Panc1 (cell line): ENCODE data around the gene KCNIP4. TPM values are rescaled to one million over a fixed set of nuclear protein-coding genes. Genes with fewer than 3 reads are reported as not detected.

ENCODE experiments used
- ATAC-seq: fragments of 200-7000 bp; cut with Tn5 transposase; 2 replicates; pipeline ENCODE4 v1.9.1; 2020; ENCODE audit warnings: mild to moderate bottlenecking, moderate library complexity
- BruUV-seq: library from RNA; stranded (reverse); fragments of 400-500 nt; replicated peaks from 2 replicates; lab custom pipeline; 2021; lab: Mats Ljungman, UMichigan
- CTCF ChIA-PET: fragments of 300-600 bp; sonication (Branson Sonifier 250); formaldehyde crosslinking; loops from one replicate; lab custom pipeline; 2022; ENCODE audit warnings: antibody characterized with exemption; lab: Charles Lee
- POLR2A ChIA-PET: fragments of 300-600 bp; sonication (Branson Sonifier 250); formaldehyde crosslinking; loops from one replicate; lab custom pipeline; 2022; ENCODE audit warnings: antibody characterized with exemption; lab: Charles Lee
- DNase-seq: peaks from one replicate; pipeline ENCODE4 v3.0.0-alpha.2; 2010; ENCODE audit warnings: low read depth, low spot score
- H3K27ac ChIP-seq: 2 replicates; pipeline ENCODE4 v1.5.1; 2011; ENCODE audit warnings: mild to moderate bottlenecking, low read length, inconsistent platforms
- H3K27me3 ChIP-seq: fragments of 200-500 bp; sonication (Bioruptor generic); 2 replicates; pipeline ENCODE4 v1.6.0; 2014; ENCODE audit warnings: low read length, inconsistent platforms; ENCODE audit not compliant: control insufficient read depth, insufficient read depth
- H3K36me3 ChIP-seq: fragments of 200-500 bp; sonication (Bioruptor generic); 2 replicates; pipeline ENCODE4 v1.5.1; 2014; ENCODE audit warnings: inconsistent platforms, mild to moderate bottlenecking, low read length, moderate library complexity; ENCODE audit not compliant: control insufficient read depth, insufficient read depth
- H3K4me1 ChIP-seq: 2 replicates; pipeline ENCODE4 v1.5.1; 2011; ENCODE audit warnings: inconsistent platforms, mild to moderate bottlenecking, low read length, moderate library complexity; ENCODE audit not compliant: control insufficient read depth, insufficient read depth
- H3K4me3 ChIP-seq, 2 experiments: 2 replicates each; pipeline ENCODE4 v1.5.1; 2011 to 2012; ENCODE audit warnings: low read depth in 2 of 2, low read length in 2 of 2, mild to moderate bottlenecking in 2 of 2, inconsistent platforms in 1 of 2, moderate library complexity in 1 of 2
- H3K9me3 ChIP-seq: fragments of 200-500 bp; sonication (Bioruptor generic); 2 replicates; pipeline ENCODE4 v1.5.1; 2014; ENCODE audit warnings: low read depth, mild to moderate bottlenecking, inconsistent platforms, low read length, moderate library complexity; ENCODE audit not compliant: control insufficient read depth, insufficient read depth
- CTCF ChIP-seq: fragments of 450-650 bp; IDR thresholded peaks from 2 replicates; pipeline ENCODE4 v1.5.1; 2017; ENCODE audit warnings: mild to moderate bottlenecking
- POLR2AphosphoS5 ChIP-seq: IDR thresholded peaks from 2 replicates; pipeline ENCODE4 v1.6.1; 2012; ENCODE audit warnings: mild to moderate bottlenecking, low read depth, low read length, moderate library complexity
- REST ChIP-seq, 2 experiments: IDR thresholded peaks; 2 replicates each; pipeline ENCODE4 v1.6.1; 2011 to 2012; ENCODE audit warnings: low read depth in 2 of 2, control low read depth in 1 of 2, low read length in 1 of 2, mild to moderate bottlenecking in 1 of 2, moderate library complexity in 1 of 2; ENCODE audit not compliant: insufficient read depth in 1 of 2
- SIN3A ChIP-seq: IDR thresholded peaks from 2 replicates; pipeline ENCODE4 v1.6.1; 2012; ENCODE audit warnings: low read depth, mild to moderate bottlenecking, low read length, moderate library complexity, borderline replicate concordance; ENCODE audit not compliant: insufficient read depth
- TCF7L2 ChIP-seq: IDR thresholded peaks from 2 replicates; pipeline ENCODE4 v1.6.1; 2011; ENCODE audit warnings: mild to moderate bottlenecking, low read depth, low read length, inconsistent platforms
- in situ Hi-C: cut with HindIII; loops from 2 replicates; pipeline ENCODE4 v1.10.0; 2016; ENCODE audit warnings: low sequenced_read_pairs, low pct_unique_long_range_greater_than_20kb
- intact Hi-C: fragments of 100-400 bp; cut with micrococcal nuclease; formaldehyde crosslinking; loops from one replicate; pipeline ENCODE4 v1.10.0; 2022; ENCODE audit not compliant: unreplicated experiment
- total RNA-seq: library from RNA; stranded (reverse); gene quantifications from one replicate; pipeline ENCODE4 v1.2.1, GENCODE V29; 2021; ENCODE audit not compliant: unreplicated experiment

The KCNIP4 gene
- total RNA-seq, 1 experiment from 2014 or later = not detected

GRCh38 chr4:21102667-21103066 is 845.9 kb downstream of the KCNIP4 start:
- Histone ChIP-seq H3K36me3 (no peaks in the 10 kb centered on the region), H3K27ac (no peak overlapping the region), H3K9me3 (no peaks in the 10 kb centered on the region), H3K4me1 (no peaks in the 10 kb centered on the region), H3K27me3 (no peaks in the 10 kb centered on the region), H3K4me3 (no peak overlapping the region)
- intact Hi-C loops (no loop called here), in situ Hi-C loops (no loop called here)
- POLR2A ChIA-PET = no interaction called here
- CTCF ChIA-PET = no interaction called here
- ATAC-seq (no peak), DNase-seq (no peak)
- no TSS peak for BruUV-seq
- TF ChIP-seq POLR2AphosphoS5 = no peak
- TF ChIP-seq CTCF = no peak
- TF ChIP-seq TCF7L2 = no peak
- TF ChIP-seq REST (IDR thresholded peaks at IDR 0.05; ENCODE audit: insufficient read depth in 1 of 2, low read depth in 2 of 2, low read length in 1 of 2) = no peak
- no peak for TF ChIP-seq SIN3A

- CTCF ChIA-PET = no interaction called here
- ATAC-seq (no peak), DNase-seq (no peak)
- no peaks in the 10 kb centered on the region for H3K27me3 ChIP-seq
- no peaks in the 10 kb centered on the region for H3K4me1 ChIP-seq
- POLR2A ChIA-PET = no interaction called here
- H3K9me3 ChIP-seq = no peaks in the 10 kb centered on the region
- intact Hi-C loops (no loop called here), in situ Hi-C loops (no loop called here)
- no peak overlapping the region for H3K27ac ChIP-seq
- no peak overlapping the region for H3K4me3 ChIP-seq
- no TSS peak for BruUV-seq
- TF ChIP-seq REST (IDR thresholded peaks at IDR 0.05; ENCODE audit: insufficient read depth in 1 of 2, low read depth in 2 of 2, low read length in 1 of 2) (no peak), TCF7L2 (no peak), SIN3A (no peak), CTCF (no peak), POLR2AphosphoS5 (no peak)
- no peaks in the 10 kb centered on the region for H3K36me3 ChIP-seq
These were observed 850.7 kb downstream of the KCNIP4 start for GRCh38 chr4:21097865-21098264.
